ENCODE data around the gene POR. TPM values are rescaled to one million over a fixed set of nuclear protein-coding genes. Genes with fewer than 3 reads are reported as not detected.

Gene POR
- total and polyA plus RNA-seq, 4 donors = 116 to 973 (median 474) TPM

GRCh38 chr7:75971309-75971960 is 56.5 kb downstream of the POR start (continued):
- TF ChIP-seq EGR1 (IDR thresholded peaks at IDR 0.05; ENCODE audit: low read depth in 2 of 2) = peak; percentile 56 to 67

DNA sequence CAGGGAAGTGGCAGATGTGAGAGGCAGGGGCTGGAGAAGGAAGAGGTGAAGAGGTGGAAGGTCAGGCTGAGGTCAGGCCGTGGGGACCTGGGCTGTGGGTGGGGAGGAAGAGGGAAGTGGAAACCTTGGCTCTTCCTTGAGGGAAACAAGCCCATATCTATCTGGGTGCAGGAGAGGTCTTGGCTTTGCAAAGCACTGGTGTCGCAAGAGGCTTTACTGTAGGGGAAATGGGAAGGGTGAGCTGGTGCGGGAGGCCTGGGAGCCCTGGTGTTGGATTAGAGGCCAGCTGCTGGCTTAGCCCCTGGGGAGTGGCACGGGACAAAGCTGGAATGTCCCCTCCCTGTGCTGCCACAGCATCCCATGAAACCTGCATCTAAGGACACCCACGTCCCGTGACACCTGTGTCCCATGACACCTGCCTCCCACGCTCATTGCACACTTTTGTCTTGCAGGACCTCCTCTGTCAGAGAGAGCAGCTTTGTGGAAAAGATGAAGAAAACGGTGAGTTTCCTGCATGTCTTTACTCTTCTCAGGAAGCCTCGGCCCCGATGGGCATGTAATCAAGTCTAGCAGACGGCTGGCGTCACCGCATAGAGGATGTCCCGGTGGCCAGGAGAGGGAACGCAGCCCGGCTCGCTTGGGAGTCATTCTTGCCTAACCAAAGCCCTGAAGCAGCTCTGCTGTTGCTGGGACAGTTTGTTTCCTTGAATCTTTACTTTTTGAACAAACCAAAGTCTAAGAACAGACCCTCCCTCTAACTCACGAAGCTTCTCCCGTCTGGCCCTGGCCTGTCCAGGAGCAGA is 57.2 kb downstream of the POR start:
- DNase-seq (ENCODE audit: low spot score) = no peak
- Histone ChIP-seq H3K36me3 (ENCODE audit: control insufficient read depth in 4 of 4, insufficient read depth in 3 of 4, low read depth in 1 of 4, low read length in 3 of 4) (peaks cover 19 to 48% (median 32%) of the 10 kb centered on the region in 4 donors), H3K4me3 (ENCODE audit: low read depth in 1 of 3, low read length in 3 of 3) (no peak overlapping the region), H3K9ac (ENCODE audit: low read depth in 1 of 2, low read length in 2 of 2) (no peak overlapping the region), H3K27me3 (ENCODE audit: control insufficient read depth in 4 of 4, insufficient read depth in 4 of 4, low read length in 3 of 4) (no peaks in the 10 kb centered on the region), H3K9me3 (ENCODE audit: control insufficient read depth in 4 of 4, low read length in 3 of 4) (no peaks in the 10 kb centered on the region), H3K4me1 (ENCODE audit: control insufficient read depth in 4 of 4, insufficient read depth in 4 of 4, low read length in 3 of 4) (peaks cover 13 to 45% (median 37%) of the 10 kb centered on the region in 4 donors), H3K27ac (ENCODE audit: low read depth in 1 of 2, low read length in 2 of 2) (peak overlapping the region; percentile 28 to 67)
- TF ChIP-seq YY1 (IDR thresholded peaks at IDR 0.05) (no peak), HNF4A (conservative IDR thresholded peaks at IDR 0.05) (no peak), EGR1 (IDR thresholded peaks at IDR 0.05; ENCODE audit: low read depth in 2 of 2) (no peak), RXRA (IDR thresholded peaks at IDR 0.05) (peak; percentile 25 to 26), SP1 (IDR thresholded peaks at IDR 0.05) (peak; percentile 9), NR2F2 (IDR thresholded peaks at IDR 0.05) (peak; percentile 92), HNF4G (IDR thresholded peaks at IDR 0.05) (no peak), TAF1 (conservative IDR thresholded peaks at IDR 0.05) (no peak), RAD21 (IDR thresholded peaks at IDR 0.05) (no peak)
- TF ChIP-seq, protein P1, sequence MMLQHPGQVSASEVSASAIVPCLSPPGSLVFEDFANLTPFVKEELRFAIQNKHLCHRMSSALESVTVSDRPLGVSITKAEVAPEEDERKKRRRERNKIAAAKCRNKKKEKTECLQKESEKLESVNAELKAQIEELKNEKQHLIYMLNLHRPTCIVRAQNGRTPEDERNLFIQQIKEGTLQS (IDR thresholded peaks at IDR 0.05) = no peak
- TF ChIP-seq, protein P2, sequence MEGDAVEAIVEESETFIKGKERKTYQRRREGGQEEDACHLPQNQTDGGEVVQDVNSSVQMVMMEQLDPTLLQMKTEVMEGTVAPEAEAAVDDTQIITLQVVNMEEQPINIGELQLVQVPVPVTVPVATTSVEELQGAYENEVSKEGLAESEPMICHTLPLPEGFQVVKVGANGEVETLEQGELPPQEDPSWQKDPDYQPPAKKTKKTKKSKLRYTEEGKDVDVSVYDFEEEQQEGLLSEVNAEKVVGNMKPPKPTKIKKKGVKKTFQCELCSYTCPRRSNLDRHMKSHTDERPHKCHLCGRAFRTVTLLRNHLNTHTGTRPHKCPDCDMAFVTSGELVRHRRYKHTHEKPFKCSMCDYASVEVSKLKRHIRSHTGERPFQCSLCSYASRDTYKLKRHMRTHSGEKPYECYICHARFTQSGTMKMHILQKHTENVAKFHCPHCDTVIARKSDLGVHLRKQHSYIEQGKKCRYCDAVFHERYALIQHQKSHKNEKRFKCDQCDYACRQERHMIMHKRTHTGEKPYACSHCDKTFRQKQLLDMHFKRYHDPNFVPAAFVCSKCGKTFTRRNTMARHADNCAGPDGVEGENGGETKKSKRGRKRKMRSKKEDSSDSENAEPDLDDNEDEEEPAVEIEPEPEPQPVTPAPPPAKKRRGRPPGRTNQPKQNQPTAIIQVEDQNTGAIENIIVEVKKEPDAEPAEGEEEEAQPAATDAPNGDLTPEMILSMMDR (IDR thresholded peaks at IDR 0.05; ENCODE audit: low read depth, low read length, missing input control) = peak; percentile 15
- 59% methylated on average over 19 of the region's 19 CpGs for WGBS

GRCh38 chr7:75977743-75978142 is 62.8 kb downstream of the POR start:
- Histone ChIP-seq H3K4me3 (ENCODE audit: low read depth in 1 of 3, low read length in 3 of 3) (no peak overlapping the region), H3K36me3 (ENCODE audit: control insufficient read depth in 4 of 4, insufficient read depth in 3 of 4, low read depth in 1 of 4, low read length in 3 of 4) (peaks cover 43 to 67% (median 56%) of the 10 kb centered on the region in 4 donors), H3K9ac (ENCODE audit: low read depth in 1 of 2, low read length in 2 of 2) (no peak overlapping the region), H3K9me3 (ENCODE audit: control insufficient read depth in 4 of 4, low read length in 3 of 4) (no peaks in the 10 kb centered on the region), H3K27me3 (ENCODE audit: control insufficient read depth in 4 of 4, insufficient read depth in 4 of 4, low read length in 3 of 4) (no peaks in the 10 kb centered on the region), H3K4me1 (ENCODE audit: control insufficient read depth in 4 of 4, insufficient read depth in 4 of 4, low read length in 3 of 4) (peaks cover 5 to 26% (median 16%) of the 10 kb centered on the region in 4 donors), H3K27ac (ENCODE audit: low read depth in 1 of 2, low read length in 2 of 2) (no peak overlapping the region)
- WGBS = 82% methylated on average over 8 of the region's 8 CpGs
- DNase-seq (ENCODE audit: low spot score) = no peak
- TF ChIP-seq JUND (IDR thresholded peaks at IDR 0.05) = no peak

Measured in liver (tissue), 9 donors.